Mammary epithelial cell (primary cell): ENCODE results near the gene RPTOR.

Experiments used
- CTCF ChIP-seq, 2 donors: IDR thresholded peaks in 1 of 2; conservative IDR thresholded peaks in 1 of 2; 2 replicates each; pipeline ENCODE4 v1.5.1; 2011 to 2012; ENCODE audit warnings: inconsistent platforms in 2 of 2, low read length in 2 of 2, mild to moderate bottlenecking in 2 of 2, control low read depth in 1 of 2, low read depth in 1 of 2; ENCODE audit not compliant: insufficient read depth in 1 of 2; ENCODE audit errors: extremely low read depth in 1 of 2
- EZH2 ChIP-seq: IDR thresholded peaks from 2 replicates; pipeline ENCODE4 v1.6.1; 2012; ENCODE audit warnings: low read length, inconsistent platforms, borderline replicate concordance

GRCh38 chr17:80768389-80768788 lies 223.8 kb downstream of the RPTOR start:
- TF ChIP-seq CTCF (conservative IDR thresholded peaks at IDR 0.05 in 1 of 2, IDR thresholded peaks at IDR 0.05 in 1 of 2; ENCODE audit: extremely low read depth in 1 of 2, insufficient read depth in 1 of 2, low read depth in 1 of 2, low read length in 2 of 2): no peak
- no peak for TF ChIP-seq EZH2
